BJ (cell line): ENCODE results near the gene ODAD4. TPM values are rescaled to one million over a fixed set of nuclear protein-coding genes. Genes with fewer than 3 reads are reported as not detected.

ENCODE experiments used
- CTCF ChIA-PET: fragments of 350-600 bp; formaldehyde crosslinking; extraction: SDS; loops from one replicate; lab custom pipeline; 2021; ENCODE audit warnings: antibody characterized with exemption, inconsistent platforms; lab: Yijun Ruan, JAX
- POLR2A ChIA-PET: fragments of 300-600 bp; sonication (Branson Sonifier 250); formaldehyde crosslinking; extraction: SDS; loops from one replicate; lab custom pipeline; 2021; ENCODE audit warnings: antibody characterized with exemption; lab: Charles Lee
- DNase-seq: peaks from one replicate; pipeline ENCODE4 v3.0.0-alpha.2; 2011; ENCODE audit warnings: low read depth
- H3K27me3 ChIP-seq: 2 replicates; pipeline ENCODE4 v1.6.0; 2011; ENCODE audit warnings: low read length; ENCODE audit not compliant: control insufficient read depth, insufficient read depth
- H3K36me3 ChIP-seq: 2 replicates; pipeline ENCODE4 v1.5.1; 2011; ENCODE audit warnings: low read length; ENCODE audit not compliant: control insufficient read depth, insufficient read depth
- H3K4me3 ChIP-seq: 2 replicates; pipeline ENCODE4 v1.5.1; 2011; ENCODE audit warnings: low read depth, mild to moderate bottlenecking, control low read depth, low read length
- polyA plus RNA-seq: library from polyadenylated mRNA; depleted of rRNA; stranded (reverse); fragments of >200 nt; gene quantifications from 2 replicates; pipeline ENCODE4 v1.2.3, GENCODE V29; 2011
- TF ChIP-seq, protein P1 (sequence below): IDR thresholded peaks from 2 replicates; pipeline ENCODE4 v1.5.1; 2011; ENCODE audit warnings: low read depth, mild to moderate bottlenecking, control low read depth, inconsistent platforms, low read length, moderate library complexity; ENCODE audit not compliant: insufficient read depth

The ODAD4 gene
- polyA plus RNA-seq, 1 experiment, result 0.92 TPM

DNA sequence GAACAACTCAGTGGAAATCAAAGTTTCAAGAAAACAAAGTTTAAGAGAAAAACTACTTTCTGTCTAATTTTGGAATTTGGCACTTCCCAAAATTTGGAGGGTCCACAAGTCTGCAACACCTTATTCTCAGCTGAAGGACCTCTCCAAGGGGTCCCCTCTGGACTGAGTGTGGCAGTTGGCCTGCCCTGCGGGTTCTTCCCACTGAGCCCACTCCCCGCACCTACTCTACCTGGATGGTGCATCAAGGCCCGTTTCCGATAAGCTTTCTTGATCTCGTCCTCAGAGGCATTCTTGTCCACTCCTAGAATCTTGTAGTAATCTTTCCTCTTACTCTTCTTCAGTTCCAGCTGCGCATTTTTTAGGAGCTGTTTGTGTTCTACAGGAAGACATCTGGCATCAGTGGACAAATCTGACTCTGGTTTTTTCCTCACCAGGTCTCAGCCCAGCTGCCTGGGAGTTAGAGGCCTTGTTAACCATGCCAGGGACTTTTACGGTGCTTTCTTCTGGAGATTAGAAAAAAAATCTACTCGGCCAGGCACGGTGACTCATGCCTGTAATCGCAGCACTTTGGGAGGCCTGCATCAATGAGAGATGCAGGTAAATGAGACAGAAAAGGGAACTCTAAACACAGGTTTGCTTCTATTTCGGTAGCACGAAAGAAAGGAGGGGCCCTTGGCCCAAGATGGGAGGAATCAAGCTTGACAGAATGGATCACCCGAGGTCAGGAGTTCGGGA, 51.8 kb downstream of the ODAD4 start:
- CTCF ChIA-PET, result interaction anchor here (1.1 to 1.9 kb wide), 2 partner anchors 36 to 64 kb away, joined by 3 to 5 read pairs; no protein-coding TSS in a partner anchor
- no peak for DNase-seq

DNA sequence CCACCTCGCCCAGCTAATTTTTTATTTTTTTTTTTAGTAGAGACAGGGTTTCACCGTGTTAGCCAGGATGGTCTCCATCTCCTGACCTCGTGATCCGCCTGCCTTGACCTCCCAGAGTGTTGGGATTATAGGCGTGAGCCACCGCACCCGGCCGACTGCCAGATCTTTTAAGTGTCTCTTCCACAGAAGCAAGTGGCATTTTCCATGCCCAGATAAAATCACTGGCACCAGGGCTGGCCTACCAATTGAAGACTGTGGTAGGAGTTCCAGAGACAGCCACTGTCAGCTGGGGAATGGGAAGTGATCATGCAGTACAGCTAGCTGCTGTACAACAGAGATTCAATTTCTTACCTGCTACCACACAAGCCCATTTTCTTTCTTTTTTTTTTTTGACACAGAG, 54.0 kb downstream of the ODAD4 start:
- TF ChIP-seq, protein P1, sequence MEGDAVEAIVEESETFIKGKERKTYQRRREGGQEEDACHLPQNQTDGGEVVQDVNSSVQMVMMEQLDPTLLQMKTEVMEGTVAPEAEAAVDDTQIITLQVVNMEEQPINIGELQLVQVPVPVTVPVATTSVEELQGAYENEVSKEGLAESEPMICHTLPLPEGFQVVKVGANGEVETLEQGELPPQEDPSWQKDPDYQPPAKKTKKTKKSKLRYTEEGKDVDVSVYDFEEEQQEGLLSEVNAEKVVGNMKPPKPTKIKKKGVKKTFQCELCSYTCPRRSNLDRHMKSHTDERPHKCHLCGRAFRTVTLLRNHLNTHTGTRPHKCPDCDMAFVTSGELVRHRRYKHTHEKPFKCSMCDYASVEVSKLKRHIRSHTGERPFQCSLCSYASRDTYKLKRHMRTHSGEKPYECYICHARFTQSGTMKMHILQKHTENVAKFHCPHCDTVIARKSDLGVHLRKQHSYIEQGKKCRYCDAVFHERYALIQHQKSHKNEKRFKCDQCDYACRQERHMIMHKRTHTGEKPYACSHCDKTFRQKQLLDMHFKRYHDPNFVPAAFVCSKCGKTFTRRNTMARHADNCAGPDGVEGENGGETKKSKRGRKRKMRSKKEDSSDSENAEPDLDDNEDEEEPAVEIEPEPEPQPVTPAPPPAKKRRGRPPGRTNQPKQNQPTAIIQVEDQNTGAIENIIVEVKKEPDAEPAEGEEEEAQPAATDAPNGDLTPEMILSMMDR, result no peak
- Histone ChIP-seq H3K4me3 (no peak overlapping the region), H3K36me3 (peaks cover 23% of the 10 kb centered on the region), H3K27me3 (no peaks in the 10 kb centered on the region)
- ChIA-PET POLR2A (no interaction called here), CTCF (interaction anchor here (1.0 kb wide), 2 partner anchors 15 to 134 kb away, joined by 3 read pairs; no protein-coding TSS in a partner anchor)
- no peak for DNase-seq

More for the DNA sequence above, 51.8 kb downstream of the ODAD4 start:
- Histone ChIP-seq H3K36me3 (peaks cover 21% of the 10 kb centered on the region), H3K4me3 (no peak overlapping the region), H3K27me3 (no peaks in the 10 kb centered on the region)
- POLR2A ChIA-PET, result interaction anchor here (0.6 kb wide), 1 partner anchor 74 kb away, joined by 6 read pairs; no protein-coding TSS in a partner anchor
- TF ChIP-seq, protein P1, result no peak

DNA sequence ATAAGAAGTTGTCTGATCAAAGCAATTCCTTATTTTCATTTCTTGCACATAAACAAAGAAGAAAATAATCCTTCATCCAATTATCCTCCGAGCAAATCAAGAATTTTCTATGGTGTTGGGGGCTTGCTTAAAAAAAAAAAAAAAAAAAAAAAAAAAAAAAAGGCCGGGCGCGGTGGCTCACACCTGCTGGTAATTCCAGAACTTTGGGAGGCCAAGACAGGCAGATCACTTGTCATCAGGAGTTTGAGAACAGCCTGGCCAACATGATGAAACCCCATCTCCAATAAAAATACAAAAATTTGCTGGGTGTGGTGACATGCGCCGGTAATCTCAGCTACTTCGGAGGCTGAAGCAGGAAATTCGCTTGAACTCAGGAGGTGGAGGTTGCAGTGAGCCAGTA, 55.5 kb downstream of the ODAD4 start:
- POLR2A ChIA-PET, result interaction anchor here (0.6 kb wide), 1 partner anchor 24 kb away, joined by 4 read pairs; no protein-coding TSS in a partner anchor
- TF ChIP-seq, protein P1, result no peak
- CTCF ChIA-PET, result interaction anchor here (0.7 kb wide), 1 partner anchor 10 kb away, joined by 3 read pairs; no protein-coding TSS in a partner anchor

DNA sequence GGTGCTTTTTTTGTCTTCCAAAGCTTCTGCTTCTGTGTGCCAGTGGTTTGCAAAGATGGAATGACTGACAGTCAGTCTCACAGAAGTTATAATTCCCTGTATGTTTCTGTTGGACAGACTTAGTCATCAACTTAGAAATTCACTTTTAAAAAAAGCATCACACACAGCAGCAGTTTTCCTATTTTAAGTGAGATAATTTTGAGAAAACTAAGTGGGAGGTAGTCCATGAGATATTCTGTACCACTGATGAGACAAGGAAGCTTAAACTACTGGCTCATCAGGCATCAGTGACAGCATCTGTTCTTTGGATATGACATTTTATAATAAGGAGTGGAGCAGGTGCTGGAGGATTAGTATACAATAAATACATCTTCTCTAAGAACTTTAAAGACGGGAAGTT, 56.2 kb downstream of the ODAD4 start:
- no peaks in the 10 kb centered on the region for H3K27me3 ChIP-seq
- DNase-seq, result no peak
- ChIA-PET POLR2A (no interaction called here), CTCF (no interaction called here)
- H3K4me3 ChIP-seq, result no peak overlapping the region
- TF ChIP-seq, protein P1, result no peak
- peaks cover 26% of the 10 kb centered on the region for H3K36me3 ChIP-seq

More for the DNA sequence above, 55.5 kb downstream of the ODAD4 start:
- Histone ChIP-seq H3K36me3 (peaks cover 27% of the 10 kb centered on the region), H3K4me3 (no peak overlapping the region), H3K27me3 (no peaks in the 10 kb centered on the region)
- DNase-seq, result no peak

DNA sequence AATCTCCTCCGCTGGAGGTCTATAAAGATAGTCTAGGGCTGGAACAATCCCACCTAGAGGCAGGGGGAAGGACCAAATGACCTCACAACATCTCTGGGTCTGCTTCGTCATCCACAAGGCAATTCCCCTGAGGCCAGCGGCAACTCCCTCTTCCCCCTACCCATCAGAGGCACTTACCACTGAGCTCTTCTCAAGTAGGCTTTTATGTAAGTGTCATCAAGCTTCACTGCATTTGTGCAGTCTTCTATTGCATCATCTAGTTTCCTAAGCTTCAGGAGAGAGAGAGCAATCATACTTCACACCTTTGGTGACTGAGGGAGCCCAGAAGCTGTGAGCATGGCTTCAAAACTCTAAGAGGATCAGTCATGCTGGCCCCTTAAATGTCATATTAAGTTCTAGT, 57.2 kb downstream of the ODAD4 start:
- Histone ChIP-seq H3K36me3 (peaks cover 26% of the 10 kb centered on the region), H3K27me3 (no peaks in the 10 kb centered on the region), H3K4me3 (no peak overlapping the region)
- POLR2A ChIA-PET, result no interaction called here
- no peak for DNase-seq
- TF ChIP-seq, protein P1, result no peak
- CTCF ChIA-PET, result interaction anchor here (1.2 kb wide), 1 partner anchor 30 kb away, joined by 3 read pairs; the partner anchor contains the start of gene DNAJC7
